ENCODE results near the gene TNMD. TPM values are rescaled to one million over a fixed set of nuclear protein-coding genes. Genes with fewer than 3 reads are reported as not detected.

The TNMD gene
- total RNA-seq, 1 experiment from 2014 or later: not detected

DNA sequence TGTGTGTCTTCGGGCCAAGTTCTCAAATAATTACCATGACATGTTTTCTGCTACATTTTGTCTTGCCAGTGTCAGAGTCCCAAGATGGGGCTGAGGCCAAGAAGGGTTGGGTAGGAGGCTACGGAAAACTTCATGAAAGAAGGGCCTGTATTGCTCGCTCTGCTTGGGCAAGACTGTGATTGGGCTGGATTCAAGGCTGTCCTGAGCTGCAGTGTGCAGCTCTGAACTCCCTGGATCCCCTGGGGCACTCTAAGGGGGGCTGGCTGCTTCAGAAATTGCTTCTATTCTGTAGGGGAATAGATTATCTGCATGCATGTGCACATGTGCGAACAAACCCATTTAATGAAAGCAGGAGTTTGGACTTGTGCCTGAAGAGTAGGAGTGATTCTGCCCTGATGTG, 38.3 kb downstream of the TNMD start:
- H3K4me3 Mint-ChIP-seq (ENCODE audit: unreplicated experiment): no peak overlapping the region

DNA sequence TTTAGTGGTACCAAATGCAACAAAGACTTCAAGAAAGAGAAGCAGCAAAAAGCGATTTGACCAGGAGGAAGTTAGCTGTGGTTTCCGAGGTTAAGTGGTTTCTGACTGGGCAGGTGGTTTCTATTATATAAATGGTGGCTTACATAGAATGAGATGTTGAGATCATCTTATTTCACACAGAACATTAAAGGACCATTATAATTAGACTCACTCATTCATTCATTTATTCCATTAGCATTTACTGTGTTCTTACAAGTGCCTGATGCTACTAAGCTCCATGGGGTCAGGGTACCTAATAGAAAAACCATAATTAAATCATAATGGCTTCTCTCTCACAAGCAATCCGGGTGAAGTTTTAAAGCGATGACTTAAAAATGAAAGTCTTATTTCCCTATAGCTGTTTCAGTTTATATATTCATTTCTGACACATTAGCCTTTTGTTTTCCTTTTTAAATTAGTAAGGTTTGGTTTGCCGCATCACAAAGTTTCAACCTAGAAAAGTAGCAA, 41.3 kb downstream of the TNMD start:
- Histone ChIP-seq H3K4me3 (ENCODE audit: low read depth, low read length) (no peak overlapping the region), H3K4me1 (no peaks in the 10 kb centered on the region), H3K9me3 (no peaks in the 10 kb centered on the region), H3K27me3 (replicated peaks; ENCODE audit: control insufficient read depth, insufficient read depth, low read length) (no peaks in the 10 kb centered on the region), H3K36me3 (ENCODE audit: control insufficient read depth, insufficient read depth, low read length) (no peaks in the 10 kb centered on the region)
- no TSS peak for BruUV-seq (replicated peaks)
- Mint-ChIP-seq H3K4me3 (ENCODE audit: unreplicated experiment) (no peak overlapping the region), H3K27ac (ENCODE audit: unreplicated experiment) (no peak overlapping the region), H3K4me1 (ENCODE audit: low read depth, unreplicated experiment) (no peaks in the 10 kb centered on the region), H3K36me3 (ENCODE audit: insufficient read depth, unreplicated experiment) (peaks cover 28% of the 10 kb centered on the region), H3K9me3 (ENCODE audit: unreplicated experiment) (no peaks in the 10 kb centered on the region), H3K27me3 (ENCODE audit: insufficient read depth, unreplicated experiment) (no peaks in the 10 kb centered on the region)
- no peak for DNase-seq
- POLR2A ChIA-PET: no interaction called here
- TF ChIP-seq, protein P1, sequence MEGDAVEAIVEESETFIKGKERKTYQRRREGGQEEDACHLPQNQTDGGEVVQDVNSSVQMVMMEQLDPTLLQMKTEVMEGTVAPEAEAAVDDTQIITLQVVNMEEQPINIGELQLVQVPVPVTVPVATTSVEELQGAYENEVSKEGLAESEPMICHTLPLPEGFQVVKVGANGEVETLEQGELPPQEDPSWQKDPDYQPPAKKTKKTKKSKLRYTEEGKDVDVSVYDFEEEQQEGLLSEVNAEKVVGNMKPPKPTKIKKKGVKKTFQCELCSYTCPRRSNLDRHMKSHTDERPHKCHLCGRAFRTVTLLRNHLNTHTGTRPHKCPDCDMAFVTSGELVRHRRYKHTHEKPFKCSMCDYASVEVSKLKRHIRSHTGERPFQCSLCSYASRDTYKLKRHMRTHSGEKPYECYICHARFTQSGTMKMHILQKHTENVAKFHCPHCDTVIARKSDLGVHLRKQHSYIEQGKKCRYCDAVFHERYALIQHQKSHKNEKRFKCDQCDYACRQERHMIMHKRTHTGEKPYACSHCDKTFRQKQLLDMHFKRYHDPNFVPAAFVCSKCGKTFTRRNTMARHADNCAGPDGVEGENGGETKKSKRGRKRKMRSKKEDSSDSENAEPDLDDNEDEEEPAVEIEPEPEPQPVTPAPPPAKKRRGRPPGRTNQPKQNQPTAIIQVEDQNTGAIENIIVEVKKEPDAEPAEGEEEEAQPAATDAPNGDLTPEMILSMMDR (IDR thresholded peaks at IDR 0.05; ENCODE audit: insufficient read depth in 1 of 2, low read depth in 1 of 2, low read length in 1 of 2, severe bottlenecking in 1 of 2, unreplicated experiment in 1 of 2): no peak
- CTCF ChIA-PET: interaction anchor here (1.8 kb wide), 1 partner anchor 11 kb away, joined by 5 read pairs; no protein-coding TSS in a partner anchor
- intact Hi-C loops (cut with micrococcal nuclease; ENCODE audit: unreplicated experiment): no loop called here

More for the DNA sequence above, 38.3 kb downstream of the TNMD start:
- CTCF ChIA-PET: no interaction called here
- no peak overlapping the region for H3K27ac Mint-ChIP-seq (ENCODE audit: unreplicated experiment)
- no peak for DNase-seq
- BruUV-seq (replicated peaks): no TSS peak
- Histone ChIP-seq H3K4me1 (no peaks in the 10 kb centered on the region), H3K9me3 (no peaks in the 10 kb centered on the region), H3K27me3 (replicated peaks; ENCODE audit: control insufficient read depth, insufficient read depth, low read length) (no peaks in the 10 kb centered on the region), H3K36me3 (ENCODE audit: control insufficient read depth, insufficient read depth, low read length) (no peaks in the 10 kb centered on the region), H3K4me3 (ENCODE audit: low read depth, low read length) (no peak overlapping the region)
- no peaks in the 10 kb centered on the region for H3K27me3 Mint-ChIP-seq (ENCODE audit: insufficient read depth, unreplicated experiment)
- intact Hi-C loops (cut with micrococcal nuclease; ENCODE audit: unreplicated experiment): no loop called here
- no peaks in the 10 kb centered on the region for H3K4me1 Mint-ChIP-seq (ENCODE audit: low read depth, unreplicated experiment)
- no peaks in the 10 kb centered on the region for H3K9me3 Mint-ChIP-seq (ENCODE audit: unreplicated experiment)
- POLR2A ChIA-PET: no interaction called here
- H3K36me3 Mint-ChIP-seq (ENCODE audit: insufficient read depth, unreplicated experiment): peaks cover 2% of the 10 kb centered on the region
- TF ChIP-seq, protein P1 (IDR thresholded peaks at IDR 0.05; ENCODE audit: insufficient read depth in 1 of 2, low read depth in 1 of 2, low read length in 1 of 2, severe bottlenecking in 1 of 2, unreplicated experiment in 1 of 2): no peak

DNA sequence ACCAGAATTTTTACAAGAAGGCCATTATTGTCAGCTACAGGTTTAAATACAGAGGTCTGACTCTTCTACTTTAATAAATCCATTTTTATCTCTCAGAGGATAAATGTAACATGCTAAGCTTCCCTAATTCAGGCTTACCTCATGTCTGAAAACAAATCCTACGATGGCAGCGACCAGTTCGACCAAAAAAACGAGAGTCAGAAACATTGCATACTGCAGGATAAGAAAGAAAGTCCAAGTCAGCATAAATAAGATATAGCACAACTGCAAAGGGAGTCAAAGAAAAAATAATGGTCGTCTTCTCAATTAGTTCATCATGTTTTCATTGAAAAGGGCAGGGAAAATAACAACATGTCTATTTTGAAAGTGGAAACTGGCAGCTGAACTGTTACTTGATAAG, 50.3 kb downstream of the TNMD start:
- H3K4me1 Mint-ChIP-seq (ENCODE audit: low read depth, unreplicated experiment): peaks cover 16% of the 10 kb centered on the region
- Histone ChIP-seq H3K9me3 (no peaks in the 10 kb centered on the region), H3K4me1 (peaks cover 5% of the 10 kb centered on the region), H3K4me3 (ENCODE audit: low read depth, low read length) (peak overlapping the region; percentile 81; the same call in 1 of the 2 replicates), H3K27me3 (replicated peaks; ENCODE audit: control insufficient read depth, insufficient read depth, low read length) (no peaks in the 10 kb centered on the region), H3K36me3 (ENCODE audit: control insufficient read depth, insufficient read depth, low read length) (no peaks in the 10 kb centered on the region)
- no peaks in the 10 kb centered on the region for H3K27me3 Mint-ChIP-seq (ENCODE audit: insufficient read depth, unreplicated experiment)
- peaks cover 30% of the 10 kb centered on the region for H3K36me3 Mint-ChIP-seq (ENCODE audit: insufficient read depth, unreplicated experiment)
- ChIA-PET CTCF (no interaction called here), POLR2A (no interaction called here)
- peak overlapping the region; percentile 93 for H3K27ac Mint-ChIP-seq (ENCODE audit: unreplicated experiment)
- no peaks in the 10 kb centered on the region for H3K9me3 Mint-ChIP-seq (ENCODE audit: unreplicated experiment)
- intact Hi-C loops (cut with micrococcal nuclease; ENCODE audit: unreplicated experiment): no loop called here
- peak overlapping the region; percentile 78 for H3K4me3 Mint-ChIP-seq (ENCODE audit: unreplicated experiment)
- TF ChIP-seq, protein P1 (IDR thresholded peaks at IDR 0.05; ENCODE audit: insufficient read depth in 1 of 2, low read depth in 1 of 2, low read length in 1 of 2, severe bottlenecking in 1 of 2, unreplicated experiment in 1 of 2): no peak
- no TSS peak for BruUV-seq (replicated peaks)
- no peak for DNase-seq
